Mesenchymal stem cell (in vitro differentiated cells and primary cell): ENCODE measurements around the gene UNC5C.

Experiments used
- DNase-seq: peaks from one replicate; pipeline ENCODE4 v3.0.0-alpha.2; 2013
- H2AFZ ChIP-seq: one replicate; pipeline ENCODE4 v1.6.1; 2013; ENCODE audit warnings: low read depth, mild to moderate bottlenecking, control low read depth, inconsistent platforms, low read length, moderate library complexity
- H2AK5ac ChIP-seq: 2 replicates; pipeline ENCODE4 v1.6.1; 2013; ENCODE audit warnings: low read length, moderate library complexity, mild to moderate bottlenecking, inconsistent platforms; ENCODE audit not compliant: severe bottlenecking
- H2BK120ac ChIP-seq: one replicate; pipeline ENCODE4 v1.6.1; 2013; ENCODE audit warnings: low read depth, mild to moderate bottlenecking, inconsistent platforms, low read length, moderate library complexity
- H2BK12ac ChIP-seq, 2 experiments: one replicate each; pipeline ENCODE4 v1.6.1; 2013; ENCODE audit warnings: inconsistent platforms in 2 of 2, low read length in 2 of 2, mild to moderate bottlenecking in 2 of 2, moderate library complexity in 2 of 2, control low read depth in 1 of 2
- H2BK15ac ChIP-seq: one replicate; pipeline ENCODE4 v1.6.1; 2013; ENCODE audit warnings: mild to moderate bottlenecking, low read depth, inconsistent platforms; ENCODE audit not compliant: poor library complexity, severe bottlenecking
- H2BK5ac ChIP-seq: 2 replicates; pipeline ENCODE4 v1.6.1; 2013; ENCODE audit warnings: low read depth, mild to moderate bottlenecking, low read length, control low read depth, inconsistent platforms; ENCODE audit not compliant: poor library complexity, severe bottlenecking
- H3K14ac ChIP-seq, 2 experiments: one replicate each; pipeline ENCODE4 v1.6.1; 2013; ENCODE audit warnings: inconsistent platforms in 2 of 2, low read length in 2 of 2, control low read depth in 1 of 2, mild to moderate bottlenecking in 1 of 2, moderate library complexity in 1 of 2
- H3K18ac ChIP-seq, 2 experiments: one replicate each; pipeline ENCODE4 v1.6.1; 2013; ENCODE audit warnings: inconsistent platforms in 2 of 2, low read length in 2 of 2, control low read depth in 1 of 2, low read depth in 1 of 2, mild to moderate bottlenecking in 1 of 2
- H3K23ac ChIP-seq, 2 experiments: one replicate each; pipeline ENCODE4 v1.6.1; 2013; ENCODE audit warnings: inconsistent platforms in 2 of 2, low read length in 2 of 2, mild to moderate bottlenecking in 2 of 2, moderate library complexity in 2 of 2, control low read depth in 1 of 2
- H3K27ac ChIP-seq: 2 replicates; pipeline ENCODE4 v1.5.1; 2013; ENCODE audit warnings: mild to moderate bottlenecking, moderate library complexity, low read length, control low read depth, inconsistent platforms; ENCODE audit not compliant: poor library complexity, severe bottlenecking
- H3K27me3 ChIP-seq, 2 experiments: 2 replicates each; pipeline versions ENCODE4 v1.6.1 to v1.7.0; 2013; ENCODE audit warnings: low read length in 2 of 2, mild to moderate bottlenecking in 2 of 2, moderate library complexity in 2 of 2, control low read depth in 1 of 2, inconsistent platforms in 1 of 2; ENCODE audit not compliant: control insufficient read depth in 1 of 2, insufficient read depth in 1 of 2
- H3K36me3 ChIP-seq, 2 experiments: 2 replicates each; pipeline versions ENCODE4 v1.6.1 to v1.7.0; 2013; ENCODE audit warnings: low read length in 2 of 2, control low read depth in 1 of 2, inconsistent platforms in 1 of 2, low read depth in 1 of 2, mild to moderate bottlenecking in 1 of 2; ENCODE audit not compliant: insufficient read depth in 2 of 2, control insufficient read depth in 1 of 2
- H3K4ac ChIP-seq, 2 experiments: one replicate each; pipeline ENCODE4 v1.6.1; 2013; ENCODE audit warnings: inconsistent platforms in 2 of 2, low read length in 2 of 2, mild to moderate bottlenecking in 2 of 2, moderate library complexity in 2 of 2, control low read depth in 1 of 2, low read depth in 1 of 2
- H3K4me1 ChIP-seq: 2 replicates; pipeline ENCODE4 v1.6.1; 2013; ENCODE audit warnings: low read depth, low read length, control low read depth; ENCODE audit not compliant: control insufficient read depth, insufficient read depth
- H3K4me2 ChIP-seq: 2 replicates; pipeline ENCODE4 v1.6.1; 2013; ENCODE audit warnings: low read length, mild to moderate bottlenecking, inconsistent platforms; ENCODE audit not compliant: poor library complexity, severe bottlenecking
- H3K4me3 ChIP-seq, 2 experiments: 2 replicates each; pipeline versions ENCODE4 v1.5.1 to v1.7.0; 2013; ENCODE audit warnings: low read length in 2 of 2, mild to moderate bottlenecking in 2 of 2, control low read depth in 1 of 2, low read depth in 1 of 2; ENCODE audit not compliant: insufficient read depth in 1 of 2
- H3K79me1 ChIP-seq: replicated peaks from 2 replicates; pipeline ENCODE4 v1.6.1; 2013; ENCODE audit warnings: mild to moderate bottlenecking, control low read depth, low read length, inconsistent platforms; ENCODE audit not compliant: poor library complexity, severe bottlenecking
- H3K9ac ChIP-seq: 2 replicates; pipeline ENCODE4 v1.7.0; 2013; ENCODE audit warnings: mild to moderate bottlenecking, low read length, moderate library complexity
- H3K9me3 ChIP-seq: 2 replicates; pipeline ENCODE4 v1.7.0; 2013; ENCODE audit warnings: mild to moderate bottlenecking, low read length; ENCODE audit not compliant: control insufficient read depth
- H4K8ac ChIP-seq: one replicate; pipeline ENCODE4 v1.6.1; 2013; ENCODE audit warnings: inconsistent platforms, mild to moderate bottlenecking, low read length, moderate library complexity
- H4K91ac ChIP-seq: one replicate; pipeline ENCODE4 v1.6.1; 2013; ENCODE audit warnings: mild to moderate bottlenecking, low read length, inconsistent platforms
- WGBS: methylation state at CpG from one replicate; pipeline ENCODE4 v1.1.7; 2013; ENCODE audit warnings: mixed read lengths; 5-methylcytosine and 5-hydroxymethylcytosine counted together

UNC5C gene

DNA sequence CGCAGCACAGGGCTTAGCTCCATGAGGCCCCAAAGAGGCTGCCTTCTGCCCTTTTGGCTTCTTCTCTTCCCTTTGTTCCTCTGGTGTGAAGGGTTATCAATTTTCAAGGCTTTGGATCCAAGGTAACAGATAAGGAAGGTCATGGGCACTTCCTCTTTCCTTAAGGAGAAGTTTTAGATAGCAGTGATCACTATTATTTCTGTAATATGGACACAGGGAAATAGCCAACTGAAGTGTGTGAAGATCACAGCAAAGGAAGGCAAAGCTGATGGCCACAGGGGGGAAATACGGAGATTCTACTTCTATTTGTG, 366.8 kb downstream of the UNC5C start:
- Histone ChIP-seq H3K27me3 (no peaks in the 10 kb centered on the region), H4K91ac (no peak overlapping the region), H2AK5ac (no peak overlapping the region), H2BK5ac (no peak overlapping the region), H3K79me1 (no peaks in the 10 kb centered on the region), H3K27ac (no peak overlapping the region), H3K14ac (no peak overlapping the region), H3K9me3 (no peaks in the 10 kb centered on the region), H2BK15ac (no peak overlapping the region), H3K36me3 (peaks cover 3 to 10% of the 10 kb centered on the region in 2 experiments), H3K4me3 (no peak overlapping the region), H2BK120ac (no peak overlapping the region), H3K9ac (no peak overlapping the region), H3K4me1 (peaks cover 5% of the 10 kb centered on the region), H3K18ac (no peak overlapping the region), H2BK12ac (no peak overlapping the region), H3K23ac (no peak overlapping the region), H2AFZ (no peak overlapping the region), H3K4ac (no peak overlapping the region), H3K4me2 (no peak overlapping the region), H4K8ac (no peak overlapping the region)
- no peak for DNase-seq
- WGBS, result 48% methylated on average over 2 of the region's 2 CpGs

DNA sequence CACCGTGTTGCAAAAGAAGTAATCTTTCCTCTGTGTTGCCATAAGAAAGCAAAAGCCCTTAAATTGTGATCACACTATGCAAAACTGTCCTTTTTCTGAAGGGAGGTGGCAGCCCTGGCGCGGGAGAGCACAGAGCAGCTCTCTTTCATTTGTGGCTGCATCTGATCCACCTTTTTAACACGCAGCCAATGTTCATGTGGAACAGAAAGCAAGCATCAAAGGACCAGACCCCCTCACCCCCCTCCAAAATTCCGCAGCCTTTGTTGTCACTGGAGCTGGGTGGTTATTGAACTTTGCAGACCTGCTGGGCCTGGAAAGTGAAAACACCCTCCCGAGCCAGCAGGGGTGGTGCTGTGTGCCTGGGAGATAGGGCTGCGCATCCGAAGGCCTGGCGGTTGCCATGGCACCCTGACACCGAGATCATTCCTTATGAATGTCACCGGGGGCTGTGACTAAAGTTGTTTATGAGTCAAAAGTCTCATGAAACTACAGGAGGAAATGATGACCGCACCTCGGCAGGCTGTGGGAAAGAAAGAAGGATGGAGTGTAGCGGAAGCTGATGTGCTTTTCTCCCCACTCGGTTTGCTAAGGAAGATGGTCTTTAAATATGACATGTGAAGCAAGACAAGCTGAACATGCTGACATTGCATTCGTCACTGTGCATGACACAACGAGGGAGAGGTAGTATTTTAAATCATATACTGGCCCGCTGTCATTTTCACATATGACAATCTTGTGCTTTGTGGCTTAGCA, 367.4 kb downstream of the UNC5C start:
- no peak overlapping the region for H3K4ac ChIP-seq
- peaks cover 5% of the 10 kb centered on the region for H3K4me1 ChIP-seq
- H4K91ac ChIP-seq, result no peak overlapping the region
- H3K9ac ChIP-seq, result no peak overlapping the region
- H2BK5ac ChIP-seq, result no peak overlapping the region
- no peaks in the 10 kb centered on the region for H3K9me3 ChIP-seq
- no peak overlapping the region for H3K4me2 ChIP-seq
- H3K27me3 ChIP-seq, result no peaks in the 10 kb centered on the region
- peak overlapping the region; percentile 62 for H2BK15ac ChIP-seq
- H3K14ac ChIP-seq, result no peak overlapping the region
- no peak overlapping the region for H3K23ac ChIP-seq
- no peaks in the 10 kb centered on the region for H3K79me1 ChIP-seq
- no peak overlapping the region for H3K27ac ChIP-seq
- no peak overlapping the region for H3K4me3 ChIP-seq
- peak; percentile 54 for DNase-seq
- H2AK5ac ChIP-seq, result no peak overlapping the region
- WGBS, result 71% methylated on average over 18 of the region's 18 CpGs
- H4K8ac ChIP-seq, result no peak overlapping the region
- no peak overlapping the region for H2BK12ac ChIP-seq
- H3K36me3 ChIP-seq, result peaks cover 3 to 10% of the 10 kb centered on the region in 2 experiments
- no peak overlapping the region for H3K18ac ChIP-seq
- H2AFZ ChIP-seq, result no peak overlapping the region
- no peak overlapping the region for H2BK120ac ChIP-seq

DNA sequence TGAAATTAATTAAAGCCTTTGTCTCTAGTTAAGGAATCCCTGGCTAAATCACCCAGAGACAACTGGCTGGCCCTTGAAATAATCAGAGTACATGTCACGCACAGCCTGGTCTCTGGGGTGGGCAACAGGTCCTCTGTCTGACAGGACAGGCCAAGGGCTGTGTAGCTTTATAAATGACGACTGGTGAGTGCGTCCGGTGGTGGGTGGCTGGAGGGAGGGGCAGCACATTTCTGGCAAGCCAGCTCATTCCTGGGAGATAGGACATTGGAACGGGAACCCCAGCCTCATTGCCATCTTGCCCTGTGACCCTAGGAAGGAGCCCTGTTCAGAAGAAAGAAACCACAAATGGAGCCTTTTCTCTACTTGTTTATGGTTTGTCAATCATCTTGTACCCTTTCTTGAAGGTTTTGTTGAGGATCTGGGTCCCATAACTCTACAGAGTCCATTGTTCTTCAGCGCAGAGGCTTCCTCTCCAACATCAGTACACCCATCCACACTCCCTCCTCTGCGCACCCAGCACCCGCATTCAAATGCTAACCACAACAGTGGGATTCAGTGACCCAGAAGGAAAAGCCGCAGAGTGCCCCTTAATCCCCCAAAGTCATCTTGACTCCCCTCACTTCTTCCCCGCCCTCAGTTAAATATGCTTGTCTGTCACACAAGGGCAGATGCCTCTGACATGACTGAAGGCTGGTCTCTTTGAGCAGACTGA, 368.1 kb downstream of the UNC5C start:
- no peak overlapping the region for H2AK5ac ChIP-seq
- H2BK5ac ChIP-seq, result no peak overlapping the region
- no peak overlapping the region for H2BK12ac ChIP-seq
- H2BK120ac ChIP-seq, result no peak overlapping the region
- H2BK15ac ChIP-seq, result no peak overlapping the region
- WGBS, result 91% methylated on average over 10 of the region's 10 CpGs
- H3K9ac ChIP-seq, result no peak overlapping the region
- H3K23ac ChIP-seq, result no peak overlapping the region
- no peak overlapping the region for H2AFZ ChIP-seq
- H3K9me3 ChIP-seq, result no peaks in the 10 kb centered on the region
- H3K4me2 ChIP-seq, result no peak overlapping the region
- no peak overlapping the region for H4K91ac ChIP-seq
- peak overlapping the region in 1 of 2 experiments; percentile 34 for H3K18ac ChIP-seq
- H3K27ac ChIP-seq, result no peak overlapping the region
- H3K27me3 ChIP-seq, result no peaks in the 10 kb centered on the region
- peak overlapping the region in 1 of 2 experiments; percentile 38 for H3K14ac ChIP-seq
- peaks cover 5% of the 10 kb centered on the region for H3K4me1 ChIP-seq
- no peak overlapping the region for H3K4ac ChIP-seq
- DNase-seq, result no peak
- peaks cover 3 to 10% of the 10 kb centered on the region in 2 experiments for H3K36me3 ChIP-seq
- H3K4me3 ChIP-seq, result no peak overlapping the region
- H4K8ac ChIP-seq, result no peak overlapping the region
- H3K79me1 ChIP-seq, result no peaks in the 10 kb centered on the region

DNA sequence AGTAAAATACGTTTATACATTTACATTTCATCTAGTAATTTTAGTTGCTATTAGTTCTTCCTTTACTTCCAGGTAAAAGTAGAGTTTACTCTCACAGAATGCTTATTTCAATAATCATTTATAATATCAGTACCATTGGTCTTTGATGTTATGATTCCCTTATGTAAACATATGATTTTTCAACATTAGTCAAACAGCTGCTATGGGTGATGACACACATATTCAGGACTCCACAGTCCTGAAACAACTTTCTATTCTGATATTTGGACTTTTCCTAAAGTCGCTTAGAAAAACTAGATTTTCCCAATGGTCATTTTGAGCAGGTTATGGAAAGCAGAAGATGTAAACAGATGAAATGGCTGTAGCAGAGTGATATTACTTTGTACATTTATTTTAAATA, 369.8 kb downstream of the UNC5C start:
- no peaks in the 10 kb centered on the region for H3K9me3 ChIP-seq

More for the DNA sequence above, 369.8 kb downstream of the UNC5C start:
- 100% methylated on average over 1 of the region's 2 CpGs for WGBS
- peaks cover 5% of the 10 kb centered on the region for H3K4me1 ChIP-seq
- no peak overlapping the region for H3K27ac ChIP-seq
- DNase-seq, result no peak
- peaks cover 3 to 10% of the 10 kb centered on the region in 2 experiments for H3K36me3 ChIP-seq
- H4K91ac ChIP-seq, result no peak overlapping the region
- H2BK12ac ChIP-seq, result no peak overlapping the region
- no peaks in the 10 kb centered on the region for H3K79me1 ChIP-seq
- no peaks in the 10 kb centered on the region for H3K27me3 ChIP-seq
- H3K9ac ChIP-seq, result no peak overlapping the region
- H3K4me2 ChIP-seq, result no peak overlapping the region
- H2AFZ ChIP-seq, result no peak overlapping the region
- H2AK5ac ChIP-seq, result no peak overlapping the region
- no peak overlapping the region for H2BK120ac ChIP-seq
- H2BK5ac ChIP-seq, result no peak overlapping the region
- no peak overlapping the region for H4K8ac ChIP-seq
- H3K4ac ChIP-seq, result no peak overlapping the region
- no peak overlapping the region for H2BK15ac ChIP-seq
- no peak overlapping the region for H3K4me3 ChIP-seq
- H3K18ac ChIP-seq, result no peak overlapping the region
- H3K14ac ChIP-seq, result no peak overlapping the region
- H3K23ac ChIP-seq, result no peak overlapping the region
